WTC11 (cell line): ENCODE measurements around the gene STAT1. TPM values are rescaled to one million over a fixed set of nuclear protein-coding genes. Genes with fewer than 3 reads are reported as not detected.

Experiments used
- ATAC-seq: fragments of 200-7000 bp; cut with Tn5 transposase; 2 replicates; pipeline ENCODE4 v1.10.0; 2021; ENCODE audit warnings: mild to moderate bottlenecking, moderate library complexity
- CTCF ChIA-PET: fragments of 300-600 bp; sonication (Branson Sonifier 250); formaldehyde crosslinking; loops from one replicate; lab custom pipeline; 2021; ENCODE audit warnings: antibody characterized with exemption; lab: Charles Lee
- POLR2A ChIA-PET: fragments of 350-600 bp; sonication (Branson Sonifier 250); formaldehyde crosslinking; loops from one replicate; lab custom pipeline; 2021; ENCODE audit warnings: antibody characterized with exemption; lab: Charles Lee
- DNase-seq: peaks from one replicate; pipeline ENCODE4 v3.0.0; 2021; ENCODE audit warnings: low spot score
- H3K27ac Mint-ChIP-seq: 2 replicates; pipeline ENCODE4 v1.8.0; 2021; ENCODE audit warnings: mixed read lengths
- H3K27me3 Mint-ChIP-seq: 2 replicates; pipeline ENCODE4 v1.8.0; 2021; ENCODE audit warnings: low read depth, mild to moderate bottlenecking, moderate library complexity, mixed read lengths
- H3K36me3 Mint-ChIP-seq: 2 replicates; pipeline ENCODE4 v1.8.0; 2021; ENCODE audit warnings: mixed read lengths
- H3K4me1 Mint-ChIP-seq: 2 replicates; pipeline ENCODE4 v1.8.0; 2022; ENCODE audit warnings: mixed read lengths
- H3K4me3 Mint-ChIP-seq: 2 replicates; pipeline ENCODE4 v1.8.0; 2021; ENCODE audit warnings: mild to moderate bottlenecking, moderate library complexity, mixed read lengths
- H3K9me3 Mint-ChIP-seq: 2 replicates; pipeline ENCODE4 v1.8.0; 2021; ENCODE audit warnings: mixed read lengths
- CREB1 ChIP-seq: sonication (generic); formaldehyde crosslinking; IDR thresholded peaks from 2 replicates; pipeline ENCODE4 v1.8.0; 2023; ENCODE audit warnings: mild to moderate bottlenecking, missing genetic modification reagents
- ESRRA ChIP-seq: sonication (generic); formaldehyde crosslinking; IDR thresholded peaks from 2 replicates; pipeline ENCODE4 v1.8.1; 2022; ENCODE audit warnings: mild to moderate bottlenecking, missing genetic modification reagents, borderline replicate concordance
- ETV6 ChIP-seq: sonication (generic); formaldehyde crosslinking; IDR thresholded peaks from 2 replicates; pipeline ENCODE4 v1.8.1; 2022; ENCODE audit warnings: mild to moderate bottlenecking, missing genetic modification reagents
- FOXJ3 ChIP-seq: sonication (generic); formaldehyde crosslinking; IDR thresholded peaks from 2 replicates; pipeline ENCODE4 v1.9.0; 2021; ENCODE audit warnings: missing genetic modification reagents, mild to moderate bottlenecking, borderline replicate concordance
- FOXK1 ChIP-seq: sonication (generic); formaldehyde crosslinking; IDR thresholded peaks from 2 replicates; pipeline ENCODE4 v1.8.0; 2022; ENCODE audit warnings: mild to moderate bottlenecking, moderate library complexity, missing genetic modification reagents
- GRHL2 ChIP-seq: fragments of 250-450 bp; sonication (Bioruptor Pico); IDR thresholded peaks from 2 replicates; pipeline ENCODE4 v1.8.0; 2022; ENCODE audit warnings: mild to moderate bottlenecking, moderate library complexity; ENCODE audit not compliant: insufficient replicate concordance, severe bottlenecking
- JUN ChIP-seq: sonication (generic); formaldehyde crosslinking; IDR thresholded peaks from 2 replicates; pipeline ENCODE4 v1.8.0; 2023; ENCODE audit warnings: mild to moderate bottlenecking, missing genetic modification reagents
- MYBL2 ChIP-seq: sonication (generic); formaldehyde crosslinking; IDR thresholded peaks from 2 replicates; pipeline ENCODE4 v1.8.1; 2023; ENCODE audit warnings: mild to moderate bottlenecking, moderate library complexity, missing genetic modification reagents
- NR1H2 ChIP-seq: sonication (generic); formaldehyde crosslinking; IDR thresholded peaks from 2 replicates; pipeline ENCODE4 v1.9.0; 2021; ENCODE audit warnings: mild to moderate bottlenecking, moderate library complexity, missing genetic modification reagents
- RELA ChIP-seq: sonication (generic); formaldehyde crosslinking; IDR thresholded peaks from 2 replicates; pipeline ENCODE4 v1.8.1; 2022; ENCODE audit warnings: missing genetic modification reagents, mild to moderate bottlenecking, borderline replicate concordance
- SOX15 ChIP-seq: fragments of 250-450 bp; sonication (Bioruptor Pico); IDR thresholded peaks from 2 replicates; pipeline ENCODE4 v1.9.0; 2021; ENCODE audit warnings: mild to moderate bottlenecking
- TEAD1 ChIP-seq: sonication (generic); formaldehyde crosslinking; IDR thresholded peaks from 2 replicates; pipeline ENCODE4 v1.8.0; 2022; ENCODE audit warnings: mild to moderate bottlenecking, missing genetic modification reagents
- TEAD4 ChIP-seq: sonication (generic); formaldehyde crosslinking; IDR thresholded peaks from 2 replicates; pipeline ENCODE4 v1.8.0; 2022; ENCODE audit warnings: mild to moderate bottlenecking, missing genetic modification reagents
- ZNF416 ChIP-seq: fragments of 250-450 bp; sonication (Bioruptor Pico); IDR thresholded peaks from 2 replicates; pipeline ENCODE4 v1.9.0; 2021; ENCODE audit warnings: mild to moderate bottlenecking, inconsistent platforms
- total RNA-seq: library from RNA; stranded (reverse); gene quantifications from 3 replicates; pipeline ENCODE4 v1.2.3, GENCODE V29; 2021
- TF ChIP-seq, protein P1 (sequence below): sonication (generic); formaldehyde crosslinking; IDR thresholded peaks from 2 replicates; pipeline ENCODE4 v1.8.0; 2022; ENCODE audit warnings: mild to moderate bottlenecking, missing genetic modification reagents
- TF ChIP-seq, protein P2 (sequence below): sonication (generic); formaldehyde crosslinking; IDR thresholded peaks from 2 replicates; pipeline ENCODE4 v1.8.0; 2022; ENCODE audit warnings: mild to moderate bottlenecking, missing genetic modification reagents
- TF ChIP-seq, protein P3 (sequence below): sonication (generic); formaldehyde crosslinking; IDR thresholded peaks from 2 replicates; pipeline ENCODE4 v1.8.1; 2023; ENCODE audit warnings: mild to moderate bottlenecking, missing genetic modification reagents, moderate library complexity
- TF ChIP-seq, protein P4 (sequence below): fragments of 250-450 bp; sonication (Bioruptor Pico); IDR thresholded peaks from 2 replicates; pipeline ENCODE4 v1.9.0; 2021; ENCODE audit warnings: moderate library complexity, mild to moderate bottlenecking, inconsistent platforms, borderline replicate concordance
- TF ChIP-seq, protein P5 (sequence below): sonication (generic); formaldehyde crosslinking; IDR thresholded peaks from 2 replicates; pipeline ENCODE4 v1.8.1; 2022; ENCODE audit warnings: mild to moderate bottlenecking, moderate library complexity, missing genetic modification reagents
- TF ChIP-seq, protein P6 (sequence below): sonication (generic); formaldehyde crosslinking; IDR thresholded peaks from 2 replicates; pipeline ENCODE4 v1.8.0; 2022; ENCODE audit warnings: mild to moderate bottlenecking, missing genetic modification reagents
- TF ChIP-seq, protein P7 (sequence below): sonication (generic); formaldehyde crosslinking; IDR thresholded peaks from 2 replicates; pipeline ENCODE4 v1.8.1; 2023; ENCODE audit warnings: mild to moderate bottlenecking, missing genetic modification reagents, borderline replicate concordance
- TF ChIP-seq, protein P8 (sequence below): sonication (generic); formaldehyde crosslinking; IDR thresholded peaks from 2 replicates; pipeline ENCODE4 v1.8.0; 2023; ENCODE audit warnings: missing genetic modification reagents

The STAT1 gene
- total RNA-seq, 1 experiment from 2014 or later = 36.1 TPM

DNA sequence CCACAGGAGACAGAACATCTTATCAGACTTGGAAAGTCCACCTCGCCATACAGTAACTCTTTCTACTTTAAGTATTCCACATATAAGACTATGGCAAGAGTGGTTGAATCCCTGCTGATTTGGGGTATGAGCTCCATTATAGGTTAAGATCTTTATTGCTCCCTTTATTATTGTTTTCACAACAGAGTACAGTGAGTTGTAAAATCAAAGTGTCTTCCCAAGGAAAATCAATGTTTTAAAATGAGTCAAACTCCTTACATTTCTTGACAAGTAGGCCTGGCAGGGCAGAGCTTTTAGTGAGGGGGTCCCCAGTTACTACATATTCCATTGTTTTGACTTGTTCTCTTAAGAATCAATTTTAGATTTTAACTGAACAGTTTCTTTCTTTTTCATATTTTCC, 49.6 kb upstream of the STAT1 start:
- CTCF ChIA-PET = interaction anchor here (4.2 kb wide), 1 partner anchor 11 kb away, joined by 29 read pairs; no protein-coding TSS in a partner anchor
- POLR2A ChIA-PET = no interaction called here
- Mint-ChIP-seq H3K36me3 (no peaks in the 10 kb centered on the region), H3K4me1 (peaks cover 17% of the 10 kb centered on the region), H3K4me3 (no peak overlapping the region), H3K27me3 (no peaks in the 10 kb centered on the region), H3K27ac (no peak overlapping the region), H3K9me3 (no peaks in the 10 kb centered on the region)
- DNase-seq (no peak), ATAC-seq (no peak)
- TF ChIP-seq, protein P1, sequence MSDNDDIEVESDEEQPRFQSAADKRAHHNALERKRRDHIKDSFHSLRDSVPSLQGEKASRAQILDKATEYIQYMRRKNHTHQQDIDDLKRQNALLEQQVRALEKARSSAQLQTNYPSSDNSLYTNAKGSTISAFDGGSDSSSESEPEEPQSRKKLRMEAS (CRISPR knock-in tag) = no peak
- TF ChIP-seq ESRRA (CRISPR knock-in tag) = no peak
- TF ChIP-seq ETV6 (CRISPR knock-in tag) = no peak
- TF ChIP-seq RELA (CRISPR knock-in tag) = no peak
- TF ChIP-seq TEAD1 (CRISPR knock-in tag) = no peak
- TF ChIP-seq, protein P2, sequence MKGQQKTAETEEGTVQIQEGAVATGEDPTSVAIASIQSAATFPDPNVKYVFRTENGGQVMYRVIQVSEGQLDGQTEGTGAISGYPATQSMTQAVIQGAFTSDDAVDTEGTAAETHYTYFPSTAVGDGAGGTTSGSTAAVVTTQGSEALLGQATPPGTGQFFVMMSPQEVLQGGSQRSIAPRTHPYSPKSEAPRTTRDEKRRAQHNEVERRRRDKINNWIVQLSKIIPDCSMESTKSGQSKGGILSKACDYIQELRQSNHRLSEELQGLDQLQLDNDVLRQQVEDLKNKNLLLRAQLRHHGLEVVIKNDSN (CRISPR knock-in tag) = no peak
- no peak for TF ChIP-seq FOXK1 (CRISPR knock-in tag)
- no peak for TF ChIP-seq CREB1 (CRISPR knock-in tag)
- TF ChIP-seq FOXJ3 (CRISPR knock-in tag) = no peak
- TF ChIP-seq TEAD4 (CRISPR knock-in tag) = no peak
- no peak for TF ChIP-seq NR1H2 (CRISPR knock-in tag)
- TF ChIP-seq, protein P3, sequence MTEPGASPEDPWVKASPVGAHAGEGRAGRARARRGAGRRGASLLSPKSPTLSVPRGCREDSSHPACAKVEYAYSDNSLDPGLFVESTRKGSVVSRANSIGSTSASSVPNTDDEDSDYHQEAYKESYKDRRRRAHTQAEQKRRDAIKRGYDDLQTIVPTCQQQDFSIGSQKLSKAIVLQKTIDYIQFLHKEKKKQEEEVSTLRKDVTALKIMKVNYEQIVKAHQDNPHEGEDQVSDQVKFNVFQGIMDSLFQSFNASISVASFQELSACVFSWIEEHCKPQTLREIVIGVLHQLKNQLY (CRISPR knock-in tag) = no peak
- TF ChIP-seq, protein P4, sequence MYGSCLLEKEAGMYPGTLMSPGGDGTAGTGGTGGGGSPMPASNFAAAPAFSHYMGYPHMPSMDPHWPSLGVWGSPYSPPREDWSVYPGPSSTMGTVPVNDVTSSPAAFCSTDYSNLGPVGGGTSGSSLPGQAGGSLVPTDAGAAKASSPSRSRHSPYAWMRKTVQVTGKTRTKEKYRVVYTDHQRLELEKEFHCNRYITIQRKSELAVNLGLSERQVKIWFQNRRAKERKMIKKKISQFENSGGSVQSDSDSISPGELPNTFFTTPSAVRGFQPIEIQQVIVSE (CRISPR knock-in tag) = no peak
- TF ChIP-seq, protein P5, sequence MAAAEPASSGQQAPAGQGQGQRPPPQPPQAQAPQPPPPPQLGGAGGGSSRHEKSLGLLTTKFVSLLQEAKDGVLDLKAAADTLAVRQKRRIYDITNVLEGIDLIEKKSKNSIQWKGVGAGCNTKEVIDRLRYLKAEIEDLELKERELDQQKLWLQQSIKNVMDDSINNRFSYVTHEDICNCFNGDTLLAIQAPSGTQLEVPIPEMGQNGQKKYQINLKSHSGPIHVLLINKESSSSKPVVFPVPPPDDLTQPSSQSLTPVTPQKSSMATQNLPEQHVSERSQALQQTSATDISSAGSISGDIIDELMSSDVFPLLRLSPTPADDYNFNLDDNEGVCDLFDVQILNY = no peak

DNA sequence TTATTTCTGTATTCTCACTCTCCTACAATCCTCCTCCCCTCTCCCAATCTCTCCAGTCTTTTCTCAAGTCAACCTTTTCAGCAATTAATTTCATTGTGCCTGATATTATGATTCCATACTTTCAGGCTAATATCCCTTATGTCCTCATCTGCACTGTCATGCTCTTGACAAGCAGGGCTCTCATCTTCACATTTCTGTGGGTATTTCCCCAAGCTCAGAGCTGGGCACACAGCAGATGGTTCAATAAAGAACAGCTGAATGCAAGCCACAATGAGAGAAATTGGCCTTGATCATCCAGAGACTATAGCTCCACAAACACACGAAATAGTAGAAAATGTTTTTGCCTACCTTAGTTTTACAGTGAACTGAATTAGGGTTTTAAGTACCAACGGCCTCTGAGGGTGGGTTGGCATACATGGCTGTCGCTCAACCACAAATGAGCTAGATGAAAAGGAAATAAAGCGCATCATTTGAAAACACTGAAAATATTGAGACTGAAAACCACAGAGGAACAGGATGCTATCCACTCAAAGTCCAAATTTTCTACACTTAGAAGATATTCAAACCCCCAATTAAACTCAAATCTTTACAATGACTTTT, 47.5 kb upstream of the STAT1 start:
- Mint-ChIP-seq H3K4me1 (peaks cover 4% of the 10 kb centered on the region), H3K27me3 (no peaks in the 10 kb centered on the region), H3K36me3 (no peaks in the 10 kb centered on the region), H3K9me3 (no peaks in the 10 kb centered on the region), H3K27ac (no peak overlapping the region), H3K4me3 (no peak overlapping the region)
- TF ChIP-seq JUN (CRISPR knock-in tag) = no peak
- TF ChIP-seq, protein P6, sequence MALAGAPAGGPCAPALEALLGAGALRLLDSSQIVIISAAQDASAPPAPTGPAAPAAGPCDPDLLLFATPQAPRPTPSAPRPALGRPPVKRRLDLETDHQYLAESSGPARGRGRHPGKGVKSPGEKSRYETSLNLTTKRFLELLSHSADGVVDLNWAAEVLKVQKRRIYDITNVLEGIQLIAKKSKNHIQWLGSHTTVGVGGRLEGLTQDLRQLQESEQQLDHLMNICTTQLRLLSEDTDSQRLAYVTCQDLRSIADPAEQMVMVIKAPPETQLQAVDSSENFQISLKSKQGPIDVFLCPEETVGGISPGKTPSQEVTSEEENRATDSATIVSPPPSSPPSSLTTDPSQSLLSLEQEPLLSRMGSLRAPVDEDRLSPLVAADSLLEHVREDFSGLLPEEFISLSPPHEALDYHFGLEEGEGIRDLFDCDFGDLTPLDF (CRISPR knock-in tag) = no peak
- DNase-seq = no peak
- ChIA-PET CTCF (interaction anchor here (4.2 kb wide), 1 partner anchor 9 kb away, joined by 29 read pairs; no protein-coding TSS in a partner anchor), POLR2A (no interaction called here)
- no peak for ATAC-seq

DNA sequence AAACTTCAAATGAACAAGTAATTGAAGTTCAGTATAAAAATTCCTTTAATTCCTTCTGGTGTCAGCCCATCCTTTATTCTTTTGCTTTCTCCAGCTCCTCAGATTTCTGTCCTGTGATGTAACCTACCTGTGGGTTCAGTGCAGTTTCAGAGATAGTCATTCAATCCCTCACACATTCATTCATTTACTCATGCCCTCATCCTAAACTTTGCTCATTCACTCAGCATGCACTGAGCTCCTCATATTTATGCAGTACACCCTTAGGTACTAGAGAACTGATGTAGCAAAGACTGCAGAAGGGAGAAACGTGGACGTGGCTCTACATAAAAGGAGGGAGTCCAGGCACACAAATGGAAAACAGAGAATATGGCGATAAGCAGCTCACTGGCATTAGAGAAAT, 45.3 kb upstream of the STAT1 start:
- no peaks in the 10 kb centered on the region for H3K27me3 Mint-ChIP-seq
- H3K4me1 Mint-ChIP-seq = no peaks in the 10 kb centered on the region
- no peaks in the 10 kb centered on the region for H3K9me3 Mint-ChIP-seq
- ChIA-PET POLR2A (no interaction called here), CTCF (no interaction called here)
- DNase-seq (no peak), ATAC-seq (no peak)
- no peaks in the 10 kb centered on the region for H3K36me3 Mint-ChIP-seq
- no peak overlapping the region for H3K4me3 Mint-ChIP-seq
- no peak overlapping the region for H3K27ac Mint-ChIP-seq
- TF ChIP-seq, protein P7, sequence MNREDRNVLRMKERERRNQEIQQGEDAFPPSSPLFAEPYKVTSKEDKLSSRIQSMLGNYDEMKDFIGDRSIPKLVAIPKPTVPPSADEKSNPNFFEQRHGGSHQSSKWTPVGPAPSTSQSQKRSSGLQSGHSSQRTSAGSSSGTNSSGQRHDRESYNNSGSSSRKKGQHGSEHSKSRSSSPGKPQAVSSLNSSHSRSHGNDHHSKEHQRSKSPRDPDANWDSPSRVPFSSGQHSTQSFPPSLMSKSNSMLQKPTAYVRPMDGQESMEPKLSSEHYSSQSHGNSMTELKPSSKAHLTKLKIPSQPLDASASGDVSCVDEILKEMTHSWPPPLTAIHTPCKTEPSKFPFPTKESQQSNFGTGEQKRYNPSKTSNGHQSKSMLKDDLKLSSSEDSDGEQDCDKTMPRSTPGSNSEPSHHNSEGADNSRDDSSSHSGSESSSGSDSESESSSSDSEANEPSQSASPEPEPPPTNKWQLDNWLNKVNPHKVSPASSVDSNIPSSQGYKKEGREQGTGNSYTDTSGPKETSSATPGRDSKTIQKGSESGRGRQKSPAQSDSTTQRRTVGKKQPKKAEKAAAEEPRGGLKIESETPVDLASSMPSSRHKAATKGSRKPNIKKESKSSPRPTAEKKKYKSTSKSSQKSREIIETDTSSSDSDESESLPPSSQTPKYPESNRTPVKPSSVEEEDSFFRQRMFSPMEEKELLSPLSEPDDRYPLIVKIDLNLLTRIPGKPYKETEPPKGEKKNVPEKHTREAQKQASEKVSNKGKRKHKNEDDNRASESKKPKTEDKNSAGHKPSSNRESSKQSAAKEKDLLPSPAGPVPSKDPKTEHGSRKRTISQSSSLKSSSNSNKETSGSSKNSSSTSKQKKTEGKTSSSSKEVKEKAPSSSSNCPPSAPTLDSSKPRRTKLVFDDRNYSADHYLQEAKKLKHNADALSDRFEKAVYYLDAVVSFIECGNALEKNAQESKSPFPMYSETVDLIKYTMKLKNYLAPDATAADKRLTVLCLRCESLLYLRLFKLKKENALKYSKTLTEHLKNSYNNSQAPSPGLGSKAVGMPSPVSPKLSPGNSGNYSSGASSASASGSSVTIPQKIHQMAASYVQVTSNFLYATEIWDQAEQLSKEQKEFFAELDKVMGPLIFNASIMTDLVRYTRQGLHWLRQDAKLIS (CRISPR knock-in tag) = no peak
- TF ChIP-seq SOX15 (no peak), GRHL2 (CRISPR knock-in tag) (no peak), MYBL2 (CRISPR knock-in tag) (no peak), ZNF416 (CRISPR knock-in tag) (no peak)
- TF ChIP-seq, protein P8, sequence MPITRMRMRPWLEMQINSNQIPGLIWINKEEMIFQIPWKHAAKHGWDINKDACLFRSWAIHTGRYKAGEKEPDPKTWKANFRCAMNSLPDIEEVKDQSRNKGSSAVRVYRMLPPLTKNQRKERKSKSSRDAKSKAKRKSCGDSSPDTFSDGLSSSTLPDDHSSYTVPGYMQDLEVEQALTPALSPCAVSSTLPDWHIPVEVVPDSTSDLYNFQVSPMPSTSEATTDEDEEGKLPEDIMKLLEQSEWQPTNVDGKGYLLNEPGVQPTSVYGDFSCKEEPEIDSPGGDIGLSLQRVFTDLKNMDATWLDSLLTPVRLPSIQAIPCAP (CRISPR knock-in tag) = no peak
